Stimulated activated CD8-positive, alpha-beta memory T cell treated with anti-CD3 and anti-CD28 coated beads, Interleukin-4, amount 100 ng/mL, for 48 hours (primary cell): ENCODE measurements around the gene LGALS7B.
"Not testable (repeated sequence)": the region's sequence is repeated elsewhere in the genome, so short reads cannot be mapped to it uniquely, and the experiment has no call there.

Experiments
- DNase-seq: peaks from one replicate; pipeline ENCODE4 v3.0.0-alpha.2; 2020

The LGALS7B gene

DNA sequence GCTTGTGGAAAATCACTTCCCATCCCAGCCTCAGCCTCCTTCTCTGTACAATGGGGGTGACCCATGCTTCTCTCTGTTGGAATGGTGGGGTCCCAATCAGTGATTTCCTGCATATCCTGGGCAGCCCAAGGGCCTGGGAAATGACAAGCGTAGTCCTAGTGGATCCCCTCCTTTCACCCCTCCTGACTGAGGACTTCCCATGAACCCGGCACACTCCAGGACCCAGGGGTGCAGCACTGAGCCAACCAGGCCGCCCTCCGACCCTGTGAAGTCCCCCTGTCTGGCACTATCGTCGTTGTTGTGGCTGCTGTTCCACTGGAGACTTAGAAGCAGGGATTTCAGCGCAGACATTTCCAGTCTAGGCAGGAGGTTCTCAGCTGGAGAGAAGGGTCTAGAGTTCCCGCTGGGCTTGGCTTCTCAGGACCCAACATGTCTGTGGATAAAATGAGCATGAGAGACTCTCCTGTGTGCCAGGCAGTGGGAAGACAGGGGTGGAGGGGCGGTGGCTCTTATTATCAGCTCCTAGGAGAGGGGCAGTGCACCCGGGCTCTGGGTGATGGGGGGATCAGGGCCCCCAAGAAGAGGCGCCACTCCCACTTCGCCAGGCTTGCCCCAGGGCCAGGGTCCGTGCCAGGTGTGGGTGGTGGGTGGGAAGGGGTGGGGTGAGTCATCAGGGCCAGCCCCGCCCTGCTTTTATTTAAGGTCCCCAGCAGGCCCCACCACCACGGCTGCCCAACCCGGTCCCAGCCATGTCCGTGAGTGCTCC is at the start of gene LGALS7B:
TSS of gene LGALS7B (plus strand) at position 723 of the 766 bp plus-strand sequence. CDS start at position 750, 27 bp downstream.
- no peak for DNase-seq

- DNase-seq: peak; percentile 47
These were observed 49.4 kb upstream of the LGALS7B start for GRCh38 chr19:38739440-38740256.

GRCh38 chr19:38740257-38740592 is 48.8 kb upstream of the LGALS7B start:
- DNase-seq: no peak

- no peak for DNase-seq
These were observed 48.1 kb upstream of the LGALS7B start for GRCh38 chr19:38740932-38741331.

- no peak for DNase-seq
These were observed 47.3 kb upstream of the LGALS7B start for GRCh38 chr19:38741670-38742069.

DNA sequence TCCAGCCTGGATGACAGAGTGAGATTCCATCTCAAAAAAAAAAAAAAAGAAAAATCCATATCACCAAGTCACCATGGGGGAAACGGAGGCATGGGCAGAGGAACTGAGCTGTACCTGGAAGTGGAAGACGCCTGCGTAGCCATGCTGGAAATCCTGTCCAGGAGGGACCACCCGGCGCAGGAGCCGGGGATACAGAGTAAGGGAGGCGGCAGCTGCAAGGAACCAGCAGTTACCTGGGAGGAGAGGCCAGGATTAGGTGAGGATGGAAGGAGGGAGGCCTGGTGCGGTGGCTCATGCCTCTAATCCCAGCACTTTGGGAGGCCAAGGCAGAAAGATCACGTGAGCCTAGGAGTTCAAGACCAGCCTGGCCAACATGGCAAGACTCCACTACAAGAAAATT is 46.7 kb upstream of the LGALS7B start:
- DNase-seq: no peak

DNA sequence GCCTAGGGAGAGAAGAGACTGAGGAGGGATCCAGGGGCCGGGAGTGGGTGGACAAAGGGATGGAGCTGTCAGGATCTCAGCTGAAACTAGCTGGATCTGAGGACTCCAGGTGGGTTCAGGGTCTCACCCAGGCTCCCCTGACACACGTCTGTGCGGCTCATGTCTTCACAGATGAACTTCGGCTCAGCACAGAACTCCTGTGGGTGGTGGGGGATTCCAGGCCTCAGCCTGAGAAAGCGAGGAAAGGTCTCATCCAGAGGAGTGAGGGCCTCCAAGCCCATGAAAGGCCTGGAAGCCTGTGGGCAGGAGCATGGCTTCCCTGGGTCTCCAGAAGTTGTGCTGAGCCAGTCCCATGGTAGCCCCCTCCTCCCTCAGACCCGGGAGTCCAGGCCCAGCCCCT is 46.1 kb upstream of the LGALS7B start:
- DNase-seq: no peak

GRCh38 chr19:38743394-38744297 is 45.4 kb upstream of the LGALS7B start:
- DNase-seq: no peak

DNA sequence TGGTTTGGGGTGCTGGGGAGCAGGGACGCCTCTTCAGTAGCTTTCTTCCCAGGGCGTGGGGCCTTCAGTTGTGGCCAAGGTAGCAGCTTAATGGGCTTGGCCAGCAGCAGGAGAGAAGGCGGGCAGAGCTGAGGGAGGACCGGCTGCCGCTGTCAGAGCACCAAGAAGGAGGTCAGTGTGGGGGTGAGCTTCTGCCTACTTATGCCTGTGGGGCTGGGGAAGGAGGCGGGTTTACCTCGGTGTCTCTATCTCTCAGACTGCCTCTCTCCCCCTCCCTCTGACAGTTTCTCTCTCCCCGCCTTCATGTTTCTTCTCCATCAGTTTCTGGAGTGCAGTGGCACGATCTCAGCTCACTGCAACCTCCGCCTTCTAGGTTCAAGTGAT is 44.7 kb upstream of the LGALS7B start, which contains the start of gene CAPN12:
TSS of gene CAPN12 (minus strand) at position 177 of the 384 bp plus-strand sequence. CDS start 309 bp downstream, outside the sequence.
- no peak for DNase-seq

GRCh38 chr19:38744874-38745273 is 44.1 kb upstream of the LGALS7B start:
- DNase-seq: no peak

DNA sequence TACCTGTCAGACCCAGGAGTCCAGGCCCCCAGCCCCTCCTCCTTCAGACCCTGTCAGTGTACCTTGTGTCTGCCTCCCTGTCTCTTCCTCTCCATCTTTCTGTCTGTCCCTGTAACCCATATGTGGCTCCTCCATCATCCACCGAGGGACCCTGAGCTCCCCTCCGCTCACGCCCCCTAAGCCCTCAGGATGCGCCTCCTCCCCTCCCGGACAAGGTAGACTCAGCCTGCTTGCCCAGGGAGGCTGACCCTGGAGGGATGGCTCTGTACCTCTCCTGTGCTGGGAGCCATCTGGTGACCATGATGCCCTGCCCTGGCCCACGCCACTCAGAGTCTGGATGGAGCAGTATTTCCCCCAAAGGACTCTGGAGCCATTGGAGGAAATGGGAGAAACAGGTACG is 43.7 kb upstream of the LGALS7B start:
- DNase-seq: no peak

DNA sequence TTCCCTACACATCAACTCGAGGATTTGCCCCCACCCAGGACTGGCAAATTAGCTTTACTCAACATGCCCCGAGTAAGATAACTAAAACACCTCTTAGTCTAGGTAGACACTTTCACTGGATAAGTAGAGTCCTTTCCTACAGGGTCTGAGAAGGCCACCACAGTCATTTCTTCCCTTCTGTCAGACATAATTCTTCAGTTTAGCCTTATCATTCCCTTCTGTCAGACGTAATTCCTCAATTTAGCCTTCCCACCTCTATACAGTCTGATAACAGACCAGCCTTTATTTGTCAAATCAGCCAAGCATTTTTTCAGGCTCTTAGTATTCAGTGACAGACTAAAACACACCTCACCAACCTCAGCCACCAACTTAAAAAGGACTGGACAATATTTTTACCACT is 35.2 kb upstream of the LGALS7B start:
- not testable (repeated sequence) for DNase-seq

- DNase-seq: not testable (repeated sequence)
These were observed 34.8 kb upstream of the LGALS7B start for GRCh38 chr19:38754196-38754595.

GRCh38 chr19:38759590-38760003 is 29.4 kb upstream of the LGALS7B start:
- no peak for DNase-seq

DNA sequence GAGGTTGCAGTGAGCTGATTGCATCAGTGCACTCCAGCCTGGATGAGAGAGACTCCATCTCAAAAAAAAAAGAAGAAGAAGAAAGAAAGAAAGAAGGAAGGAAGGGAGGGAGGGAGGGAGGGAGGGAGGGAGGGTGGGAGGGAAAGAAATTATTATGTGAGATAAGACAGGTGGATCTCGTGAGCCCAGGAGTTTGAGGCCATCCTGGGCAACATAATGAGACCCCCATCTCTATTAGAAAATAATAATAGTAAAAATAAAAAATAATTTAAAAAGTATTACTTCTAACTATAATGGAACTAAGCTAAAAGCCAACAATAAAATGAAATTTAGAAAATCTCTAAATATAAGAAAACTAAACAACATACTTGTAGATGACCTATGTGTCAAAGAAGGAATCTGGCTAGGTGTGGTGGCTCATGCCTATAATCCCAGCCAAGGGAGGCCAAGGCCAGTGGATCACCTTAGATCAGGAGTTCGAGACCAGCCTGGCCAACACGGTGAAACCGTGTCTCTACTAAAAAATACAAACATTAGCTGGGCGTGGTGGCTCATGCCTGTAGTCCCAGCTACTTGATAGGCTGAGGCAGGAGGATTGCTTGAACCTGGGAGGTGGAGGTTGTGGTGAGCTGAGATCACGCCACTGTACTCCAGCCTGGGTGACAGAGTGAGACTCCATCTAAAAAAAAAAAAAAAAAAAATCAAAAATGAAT is 28.0 kb upstream of the LGALS7B start:
- DNase-seq: not testable (repeated sequence)

DNA sequence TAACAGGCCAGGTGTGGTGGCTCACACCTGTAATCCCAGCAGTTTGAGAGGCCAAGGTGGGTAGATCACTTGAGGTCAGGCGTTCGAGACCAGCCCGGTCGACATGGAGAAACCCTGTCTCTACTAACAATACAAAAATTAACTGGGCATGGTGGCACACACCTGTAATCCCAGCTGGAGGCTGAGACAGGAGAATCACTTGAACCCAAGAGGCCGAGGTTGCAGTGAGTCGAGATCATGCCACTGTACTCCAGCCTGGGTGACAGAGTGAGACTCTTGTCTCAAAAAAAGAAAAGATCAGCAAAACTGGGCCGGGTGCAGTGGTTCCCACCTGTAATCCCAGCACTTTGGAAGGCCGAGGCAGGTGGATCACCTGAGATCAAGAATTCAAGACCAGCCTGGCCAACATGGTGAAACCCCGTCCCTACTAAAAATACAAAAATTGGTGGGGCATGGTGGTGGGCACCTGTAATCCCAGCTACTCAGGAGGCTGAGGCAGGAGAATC is 27.1 kb upstream of the LGALS7B start:
- not testable (repeated sequence) for DNase-seq

- no peak for DNase-seq
These were observed 25.2 kb upstream of the LGALS7B start for GRCh38 chr19:38763795-38764220.

GRCh38 chr19:38765214-38765613 is 23.8 kb upstream of the LGALS7B start:
- no peak for DNase-seq

- no peak for DNase-seq
These were observed 22.5 kb upstream of the LGALS7B start for GRCh38 chr19:38766276-38767047.

DNA sequence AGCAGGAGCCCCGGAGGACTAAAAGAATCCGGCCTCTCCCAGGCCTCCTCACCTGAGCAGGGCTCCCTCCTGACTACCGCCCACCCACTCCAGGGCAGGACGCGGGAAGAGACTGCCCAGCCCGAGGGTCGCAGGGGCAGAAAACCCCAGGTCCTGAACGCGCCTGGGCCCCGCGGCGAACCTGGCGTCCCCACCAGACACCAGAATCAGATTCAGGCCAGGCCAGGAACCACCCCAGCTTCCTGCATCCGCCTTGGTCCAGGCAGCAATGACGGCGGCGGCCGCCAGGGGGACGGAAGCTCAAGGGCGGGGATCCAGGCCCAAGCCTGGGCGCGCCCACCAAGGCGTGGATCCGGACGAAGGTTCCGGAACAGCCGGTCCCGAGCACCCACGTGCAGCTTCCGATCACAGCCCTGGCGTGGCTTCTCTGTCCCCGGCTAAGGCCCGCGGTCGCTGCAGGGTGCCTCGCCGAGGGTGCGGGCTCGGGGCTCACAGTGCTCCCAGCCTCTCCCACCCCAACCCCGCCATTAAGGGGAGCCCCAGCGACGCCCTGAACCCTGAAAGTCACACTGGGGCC is 19.3 kb upstream of the LGALS7B start:
- DNase-seq: peak; percentile 95
